ENCODE results near the gene PSD4. TPM values are rescaled to one million over a fixed set of nuclear protein-coding genes. Genes with fewer than 3 reads are reported as not detected.

PSD4 gene
- total and polyA plus RNA-seq, 2 of the 4 experiments (the other 2 are of a cell fraction) = 0.36 to 0.70 TPM

GRCh38 chr2:113238871-113239839, 65.4 kb downstream of the PSD4 start:
- peaks cover 21% of the 10 kb centered on the region for H3K9me1 ChIP-seq (ENCODE audit: insufficient read depth, low read length)
- peaks cover 2% of the 10 kb centered on the region; the same call in 1 of the 2 replicates for H3K36me3 ChIP-seq (ENCODE audit: control insufficient read depth, insufficient read depth, low read length)
- peak overlapping the region; percentile 76 for H2AK9ac ChIP-seq (replicated peaks; ENCODE audit: low read depth, low read length, poor library complexity)
- H4K20me1 ChIP-seq (ENCODE audit: insufficient read depth, low read length) = peaks cover 7% of the 10 kb centered on the region
- H3K18ac ChIP-seq (ENCODE audit: low read depth, low read length) = peak overlapping the region; percentile 20; the same call in 1 of the 2 replicates
- dilution Hi-C loops (cut with HindIII; ENCODE audit: low sequenced_read_pairs, unreplicated experiment) (no loop called here), intact Hi-C loops (cut with micrococcal nuclease) (no loop called here), in situ Hi-C loops (cut with MboI; ENCODE audit: low sequenced_read_pairs) (no loop called here)
- H3K4me2 ChIP-seq (ENCODE audit: low read depth, low read length) = no peak overlapping the region
- peak overlapping the region; percentile 90 for H2BK120ac ChIP-seq (ENCODE audit: low read depth, low read length)
- 100% methylated on average over 1 of the region's 9 CpGs; no CpG with 5 or more reads in 1 of the 2 experiments for WGBS, 2 experiments (ENCODE audit: extremely low coverage in 2 of 2, insufficient read length in 1 of 2)
- POLR2A ChIA-PET (ENCODE audit: unreplicated experiment) = no interaction called here
- ATAC-seq (ENCODE audit: low read depth) (no peak), DNase-seq (no peak)
- peaks cover 0 to 15% of the 10 kb centered on the region in 2 experiments; a peak in 1 of 4 replicates for H3K79me1 ChIP-seq (ENCODE audit: low read depth in 1 of 2, low read length in 2 of 2)
- peak overlapping the region; percentile 91 for H3K4ac ChIP-seq (ENCODE audit: low read depth, low read length)
- H3K14ac ChIP-seq (replicated peaks; ENCODE audit: low read depth, low read length) = peak overlapping the region; percentile 43; the same call in 1 of the 2 replicates
- no peak for TF ChIP-seq ELK1 (IDR thresholded peaks at IDR 0.05; ENCODE audit: borderline replicate concordance, low read depth, low read length)
- TF ChIP-seq CTCF (conservative IDR thresholded peaks at IDR 0.05; ENCODE audit: low read depth, low read length) = no peak
- TF ChIP-seq NFE2L2 (IDR thresholded peaks at IDR 0.05; ENCODE audit: low read depth, low read length) = no peak
- no peak for TF ChIP-seq CEBPB (IDR thresholded peaks at IDR 0.05; ENCODE audit: low read depth, low read length)
- TF ChIP-seq CHD1 (IDR thresholded peaks at IDR 0.05; ENCODE audit: low read depth, low read length) = no peak
- no peak for TF ChIP-seq USF2 (IDR thresholded peaks at IDR 0.05; ENCODE audit: low read depth, low read length)
- no peak for TF ChIP-seq BHLHE40 (IDR thresholded peaks at IDR 0.05; ENCODE audit: low read depth, low read length)
- TF ChIP-seq SMC3 (IDR thresholded peaks at IDR 0.05; ENCODE audit: low read depth, low read length) = no peak
- no peak for TF ChIP-seq MXI1 (IDR thresholded peaks at IDR 0.05; ENCODE audit: borderline replicate concordance, low read depth, low read length)
- peak overlapping the region; percentile 92 for H2AK5ac ChIP-seq (ENCODE audit: low read depth, low read length)
- H2BK5ac ChIP-seq (ENCODE audit: low read depth, low read length, poor library complexity, severe bottlenecking) = peak overlapping the region; percentile 90
- no peak overlapping the region for H2BK15ac ChIP-seq (ENCODE audit: low read depth, low read length)
- no peak overlapping the region for H3K56ac ChIP-seq (ENCODE audit: extremely low read depth, insufficient read depth, low read length)
- no peak overlapping the region; the same call in 1 of the 2 replicates for H3K27ac ChIP-seq (ENCODE audit: insufficient read depth, low read length)
- peak overlapping the region; percentile 7; the same call in 1 of the 2 replicates for H4K5ac ChIP-seq (ENCODE audit: low read depth, low read length)
- H3K27me3 ChIP-seq (ENCODE audit: control insufficient read depth, insufficient read depth, low read length) = no peaks in the 10 kb centered on the region
- H2AFZ ChIP-seq (replicated peaks; ENCODE audit: low read length, poor library complexity) = peak overlapping the region; percentile 72
- H4K91ac ChIP-seq (ENCODE audit: insufficient read depth, low read depth, low read length) = peak overlapping the region; percentile 67; the same call in 1 of the 2 replicates
- H3K23ac ChIP-seq (ENCODE audit: low read depth, low read length) = peak overlapping the region; percentile 23; the same call in 1 of the 2 replicates
- H3K4me1 ChIP-seq (ENCODE audit: control insufficient read depth, insufficient read depth, low read length) = peaks cover 15% of the 10 kb centered on the region
- H3K4me3 ChIP-seq (ENCODE audit: insufficient read depth, low read depth, low read length) = no peak overlapping the region
- BruUV-seq (replicated peaks) = no TSS peak
- peak overlapping the region; percentile 94 for H2BK20ac ChIP-seq (ENCODE audit: low read depth, low read length)
- CTCF ChIA-PET = interaction anchor here (0.6 to 1.8 kb wide), 3 partner anchors 17 to 35 kb away, joined by 3 to 9 read pairs (median 4); no protein-coding TSS in a partner anchor
- no peaks in the 10 kb centered on the region for H3K9me3 ChIP-seq (ENCODE audit: control insufficient read depth, insufficient read depth, low read length)
- H4K8ac ChIP-seq (ENCODE audit: low read depth in 2 of 2, low read length in 2 of 2) = peak overlapping the region in 1 of 2 experiments; percentile 65; a peak in 3 of 4 replicates
- no peak overlapping the region for H3K9ac ChIP-seq (ENCODE audit: low read depth, low read length)
